ENCODE data around the gene MT3.

DNA sequence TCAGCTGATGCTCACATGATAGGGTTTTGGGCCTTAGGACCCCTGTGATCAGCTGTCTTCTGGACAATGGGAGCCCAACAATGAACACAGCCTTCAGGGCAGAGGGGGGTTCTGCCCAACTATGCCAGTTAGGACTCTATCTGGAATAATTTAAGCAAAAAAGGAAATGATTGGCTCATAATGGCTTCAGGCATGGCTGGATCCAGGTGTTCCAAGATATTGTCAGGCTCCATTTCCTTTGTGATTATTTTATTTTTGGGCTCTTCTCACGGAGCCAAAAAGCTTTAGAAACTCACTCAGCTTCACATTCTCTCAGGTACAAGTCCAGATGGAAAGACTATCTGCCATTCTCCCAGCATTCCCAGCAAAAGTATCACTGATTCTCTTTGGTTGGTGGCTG, 16.1 kb downstream of the MT3 start:
- TF ChIP-seq, protein P1, sequence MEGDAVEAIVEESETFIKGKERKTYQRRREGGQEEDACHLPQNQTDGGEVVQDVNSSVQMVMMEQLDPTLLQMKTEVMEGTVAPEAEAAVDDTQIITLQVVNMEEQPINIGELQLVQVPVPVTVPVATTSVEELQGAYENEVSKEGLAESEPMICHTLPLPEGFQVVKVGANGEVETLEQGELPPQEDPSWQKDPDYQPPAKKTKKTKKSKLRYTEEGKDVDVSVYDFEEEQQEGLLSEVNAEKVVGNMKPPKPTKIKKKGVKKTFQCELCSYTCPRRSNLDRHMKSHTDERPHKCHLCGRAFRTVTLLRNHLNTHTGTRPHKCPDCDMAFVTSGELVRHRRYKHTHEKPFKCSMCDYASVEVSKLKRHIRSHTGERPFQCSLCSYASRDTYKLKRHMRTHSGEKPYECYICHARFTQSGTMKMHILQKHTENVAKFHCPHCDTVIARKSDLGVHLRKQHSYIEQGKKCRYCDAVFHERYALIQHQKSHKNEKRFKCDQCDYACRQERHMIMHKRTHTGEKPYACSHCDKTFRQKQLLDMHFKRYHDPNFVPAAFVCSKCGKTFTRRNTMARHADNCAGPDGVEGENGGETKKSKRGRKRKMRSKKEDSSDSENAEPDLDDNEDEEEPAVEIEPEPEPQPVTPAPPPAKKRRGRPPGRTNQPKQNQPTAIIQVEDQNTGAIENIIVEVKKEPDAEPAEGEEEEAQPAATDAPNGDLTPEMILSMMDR (IDR thresholded peaks at IDR 0.05) = no peak
- TF ChIP-seq SMC3 (IDR thresholded peaks at IDR 0.05; ENCODE audit: low read depth, low read length) (no peak), GABPA (IDR thresholded peaks at IDR 0.05; ENCODE audit: low read depth) (no peak), POLR2AphosphoS5 (IDR thresholded peaks at IDR 0.05; ENCODE audit: low read depth, low read length) (no peak), FOXJ3 (CRISPR knock-in tag; IDR thresholded peaks at IDR 0.05) (no peak), EZH2phosphoT487 (IDR thresholded peaks at IDR 0.05; ENCODE audit: borderline replicate concordance, low read depth) (no peak), TCF12 (IDR thresholded peaks at IDR 0.05) (no peak)
- TF ChIP-seq, protein P2, sequence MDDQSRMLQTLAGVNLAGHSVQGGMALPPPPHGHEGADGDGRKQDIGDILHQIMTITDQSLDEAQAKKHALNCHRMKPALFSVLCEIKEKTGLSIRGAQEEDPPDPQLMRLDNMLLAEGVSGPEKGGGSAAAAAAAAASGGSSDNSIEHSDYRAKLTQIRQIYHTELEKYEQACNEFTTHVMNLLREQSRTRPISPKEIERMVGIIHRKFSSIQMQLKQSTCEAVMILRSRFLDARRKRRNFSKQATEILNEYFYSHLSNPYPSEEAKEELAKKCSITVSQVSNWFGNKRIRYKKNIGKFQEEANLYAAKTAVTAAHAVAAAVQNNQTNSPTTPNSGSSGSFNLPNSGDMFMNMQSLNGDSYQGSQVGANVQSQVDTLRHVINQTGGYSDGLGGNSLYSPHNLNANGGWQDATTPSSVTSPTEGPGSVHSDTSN (IDR thresholded peaks at IDR 0.05) = no peak
- TF ChIP-seq, protein P3, sequence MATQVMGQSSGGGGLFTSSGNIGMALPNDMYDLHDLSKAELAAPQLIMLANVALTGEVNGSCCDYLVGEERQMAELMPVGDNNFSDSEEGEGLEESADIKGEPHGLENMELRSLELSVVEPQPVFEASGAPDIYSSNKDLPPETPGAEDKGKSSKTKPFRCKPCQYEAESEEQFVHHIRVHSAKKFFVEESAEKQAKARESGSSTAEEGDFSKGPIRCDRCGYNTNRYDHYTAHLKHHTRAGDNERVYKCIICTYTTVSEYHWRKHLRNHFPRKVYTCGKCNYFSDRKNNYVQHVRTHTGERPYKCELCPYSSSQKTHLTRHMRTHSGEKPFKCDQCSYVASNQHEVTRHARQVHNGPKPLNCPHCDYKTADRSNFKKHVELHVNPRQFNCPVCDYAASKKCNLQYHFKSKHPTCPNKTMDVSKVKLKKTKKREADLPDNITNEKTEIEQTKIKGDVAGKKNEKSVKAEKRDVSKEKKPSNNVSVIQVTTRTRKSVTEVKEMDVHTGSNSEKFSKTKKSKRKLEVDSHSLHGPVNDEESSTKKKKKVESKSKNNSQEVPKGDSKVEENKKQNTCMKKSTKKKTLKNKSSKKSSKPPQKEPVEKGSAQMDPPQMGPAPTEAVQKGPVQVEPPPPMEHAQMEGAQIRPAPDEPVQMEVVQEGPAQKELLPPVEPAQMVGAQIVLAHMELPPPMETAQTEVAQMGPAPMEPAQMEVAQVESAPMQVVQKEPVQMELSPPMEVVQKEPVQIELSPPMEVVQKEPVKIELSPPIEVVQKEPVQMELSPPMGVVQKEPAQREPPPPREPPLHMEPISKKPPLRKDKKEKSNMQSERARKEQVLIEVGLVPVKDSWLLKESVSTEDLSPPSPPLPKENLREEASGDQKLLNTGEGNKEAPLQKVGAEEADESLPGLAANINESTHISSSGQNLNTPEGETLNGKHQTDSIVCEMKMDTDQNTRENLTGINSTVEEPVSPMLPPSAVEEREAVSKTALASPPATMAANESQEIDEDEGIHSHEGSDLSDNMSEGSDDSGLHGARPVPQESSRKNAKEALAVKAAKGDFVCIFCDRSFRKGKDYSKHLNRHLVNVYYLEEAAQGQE (IDR thresholded peaks at IDR 0.05; ENCODE audit: low read depth, low read length) = no peak
- TF ChIP-seq, protein P4, sequence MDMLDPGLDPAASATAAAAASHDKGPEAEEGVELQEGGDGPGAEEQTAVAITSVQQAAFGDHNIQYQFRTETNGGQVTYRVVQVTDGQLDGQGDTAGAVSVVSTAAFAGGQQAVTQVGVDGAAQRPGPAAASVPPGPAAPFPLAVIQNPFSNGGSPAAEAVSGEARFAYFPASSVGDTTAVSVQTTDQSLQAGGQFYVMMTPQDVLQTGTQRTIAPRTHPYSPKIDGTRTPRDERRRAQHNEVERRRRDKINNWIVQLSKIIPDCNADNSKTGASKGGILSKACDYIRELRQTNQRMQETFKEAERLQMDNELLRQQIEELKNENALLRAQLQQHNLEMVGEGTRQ (IDR thresholded peaks at IDR 0.05; ENCODE audit: borderline replicate concordance, low read depth, low read length) = no peak

All from SK-N-SH (cell line).